GM19025 (cell line): Measurements from ENCODE around the gene GPR150.
A peak's percentile ranks its signal among the peaks of the same experiment; 100 is the strongest.
"Not testable (repeated sequence)": the region's sequence is repeated elsewhere in the genome, so short reads cannot be mapped to it uniquely, and the experiment has no call there.

ENCODE experiments used
- ATAC-seq: cut with Tn5 transposase; IDR thresholded peaks from one replicate; pipeline ENCODE4 v1.9.1; 2021; ENCODE audit warnings: mild to moderate bottlenecking, low read depth, moderate library complexity; ENCODE audit not compliant: unreplicated experiment

The GPR150 gene

GRCh38 chr5:95621839-95622629 is 2.1 kb downstream of the GPR150 start:
- no peak for ATAC-seq

- no peak for ATAC-seq
Observed at GRCh38 chr5:95623706-95624105, 3.8 kb downstream of the GPR150 start.

GRCh38 chr5:95624368-95624767 is 4.5 kb downstream of the GPR150 start:
- no peak for ATAC-seq

GRCh38 chr5:95626701-95627100 is 6.8 kb downstream of the GPR150 start:
- ATAC-seq, result no peak

GRCh38 chr5:95627971-95628810 is 8.3 kb downstream of the GPR150 start:
- ATAC-seq, result no peak

- no peak for ATAC-seq
Observed at GRCh38 chr5:95628933-95629332, 9.0 kb downstream of the GPR150 start.

GRCh38 chr5:95630394-95630917 is 10.6 kb downstream of the GPR150 start:
- ATAC-seq, result no peak

GRCh38 chr5:95631255-95631958 is 11.5 kb downstream of the GPR150 start:
- no peak for ATAC-seq

- ATAC-seq, result peak; percentile 72
Observed at GRCh38 chr5:95631991-95632675, 12.2 kb downstream of the GPR150 start.

- not testable (repeated sequence) for ATAC-seq
Observed at GRCh38 chr5:95632942-95633341, 13.1 kb downstream of the GPR150 start.

- ATAC-seq, result no peak
Observed at GRCh38 chr5:95633671-95634070, 13.8 kb downstream of the GPR150 start.

GRCh38 chr5:95634081-95634480 is 14.2 kb downstream of the GPR150 start:
- no peak for ATAC-seq

GRCh38 chr5:95638632-95639031 is 18.7 kb downstream of the GPR150 start:
- ATAC-seq, result no peak

- ATAC-seq, result no peak
Observed at GRCh38 chr5:95641741-95642220, 21.9 kb downstream of the GPR150 start.

GRCh38 chr5:95643152-95643551 is 23.3 kb downstream of the GPR150 start:
- no peak for ATAC-seq

GRCh38 chr5:95644351-95645042 is 24.6 kb downstream of the GPR150 start:
- no peak for ATAC-seq

- not testable (repeated sequence) for ATAC-seq
Observed at GRCh38 chr5:95646226-95646568, 26.3 kb downstream of the GPR150 start.

GRCh38 chr5:95646569-95647431 is 26.9 kb downstream of the GPR150 start, which contains the start of gene RFESD:
Gene RFESD (plus strand): TSS chr5:95646777. CDS start chr5:95652272, 5,495 bp downstream.
- ATAC-seq, result peak; percentile 98
